NCI-H146 treated with DMSO at 0.1 percent for 48 hours (cell line): ENCODE measurements around the gene GMPR.
A peak's percentile ranks its signal among the peaks of the same experiment; 100 is the strongest.

Experiments used
- DNase-seq: peaks from one replicate; lab custom pipeline; 2025; ENCODE audit not compliant: unreplicated experiment; lab: John Stamatoyannopoulos, UW

GMPR gene

GRCh38 chr6:16324606-16325225 is 86.3 kb downstream of the GMPR start:
- no peak for DNase-seq

- no peak for DNase-seq
These were observed 88.1 kb downstream of the GMPR start for GRCh38 chr6:16326531-16326930.

GRCh38 chr6:16326971-16327776 is 88.8 kb downstream of the GMPR start:
- DNase-seq = no peak

DNA sequence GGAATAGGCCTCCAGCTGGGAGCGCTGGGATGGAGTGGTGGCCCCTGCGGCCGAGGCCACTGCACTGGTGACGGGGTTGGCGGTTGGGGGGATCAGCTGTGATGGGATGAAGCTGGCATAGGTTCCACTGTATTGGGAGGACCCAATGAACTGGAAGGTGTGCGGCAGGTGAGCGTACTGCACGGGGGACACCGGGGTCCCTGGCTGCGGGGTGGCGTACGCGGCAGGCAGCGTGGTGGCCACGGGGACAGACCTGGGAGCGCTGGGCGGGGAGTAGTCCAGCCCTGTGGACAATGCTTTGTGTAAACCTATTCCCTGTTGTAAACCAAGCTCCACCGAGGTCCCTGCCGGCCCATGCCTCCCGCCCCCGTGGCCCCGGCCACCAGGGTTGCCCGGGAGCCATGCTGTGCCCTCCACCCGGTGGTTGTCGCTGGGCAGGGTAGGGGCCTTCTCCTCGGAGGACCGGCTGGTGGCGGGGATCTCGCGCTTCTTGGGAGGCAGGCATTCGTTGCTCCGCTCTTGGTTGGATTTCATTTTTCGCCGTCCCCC is 89.5 kb downstream of the GMPR start:
- no peak for DNase-seq

- DNase-seq = no peak
These were observed 90.8 kb downstream of the GMPR start for GRCh38 chr6:16329233-16329632.

DNA sequence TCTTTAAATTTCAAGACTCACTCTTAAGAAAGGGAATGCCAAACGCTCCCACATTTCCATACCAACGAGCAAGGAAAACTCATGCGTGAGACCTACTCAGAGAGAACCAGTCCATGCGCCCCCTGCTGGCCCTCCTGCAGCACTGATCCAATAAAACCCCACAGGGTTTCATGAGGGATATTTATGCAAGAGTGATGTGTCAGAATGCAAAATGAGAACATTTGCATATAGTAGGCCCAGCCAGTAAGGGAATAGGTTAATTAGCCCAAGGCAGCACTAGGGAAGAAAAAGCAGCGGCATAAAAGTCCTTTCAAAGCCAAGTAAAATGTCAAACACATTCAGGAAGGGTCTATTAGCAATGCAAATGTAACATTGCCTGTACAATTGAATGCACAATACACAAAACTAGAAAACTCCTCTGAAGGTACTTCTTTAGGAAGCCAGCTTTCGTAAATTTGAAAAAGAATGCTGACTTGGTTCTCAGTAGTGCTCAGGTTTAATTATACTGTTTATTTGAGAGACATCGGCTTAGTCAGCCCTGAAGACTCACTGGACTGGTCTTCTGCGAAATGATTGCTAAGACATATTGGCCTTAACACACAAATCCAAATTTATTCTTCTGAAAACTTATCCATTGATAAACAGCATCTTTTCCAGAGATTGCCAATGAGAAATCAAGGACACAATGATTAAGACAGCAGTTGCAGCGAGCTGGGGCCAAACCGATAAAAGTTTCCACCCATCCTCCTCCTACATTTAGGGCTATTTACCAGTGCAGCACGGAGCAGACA is 93.2 kb downstream of the GMPR start:
- peak; percentile 61 for DNase-seq

DNA sequence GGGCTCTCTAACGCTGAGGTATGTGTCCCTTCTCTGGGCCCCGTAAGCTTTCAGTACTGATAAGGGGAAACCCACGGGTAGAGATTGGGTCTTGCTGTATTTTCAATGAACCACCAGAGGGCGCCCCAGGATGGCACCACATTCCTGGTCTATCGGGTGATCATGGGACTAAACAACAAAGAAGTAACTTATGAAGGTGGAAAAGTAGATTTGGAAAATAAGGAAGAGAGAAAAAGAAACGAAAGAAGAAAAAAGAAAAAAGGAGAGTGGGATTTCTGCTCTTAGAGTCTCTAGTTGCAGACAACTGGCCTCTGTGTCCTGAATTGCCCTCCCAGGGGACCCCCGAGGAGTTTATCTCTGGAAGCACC is 93.8 kb downstream of the GMPR start:
- DNase-seq = peak; percentile 85

GRCh38 chr6:16333580-16333979 is 95.2 kb downstream of the GMPR start:
- DNase-seq = no peak

DNA sequence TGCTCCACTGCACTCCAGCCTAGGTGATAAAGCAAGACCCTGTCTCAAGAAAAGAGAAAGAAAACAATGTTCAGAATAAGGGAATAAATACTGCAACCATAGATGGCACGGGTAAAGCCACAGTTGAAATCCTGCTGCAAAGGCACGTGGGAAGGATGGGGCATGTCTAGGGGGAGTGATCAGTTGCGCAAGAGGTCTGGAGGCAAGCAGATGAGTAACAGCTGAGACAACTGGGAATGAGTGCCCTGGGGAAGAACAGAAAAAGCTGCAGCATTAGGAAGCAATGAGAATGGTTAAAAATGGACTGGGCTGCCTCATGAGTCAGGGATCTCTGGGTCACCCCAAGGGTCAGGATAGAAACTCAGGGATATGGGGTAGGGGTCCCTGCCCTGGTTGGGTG is 96.3 kb downstream of the GMPR start:
- no peak for DNase-seq

GRCh38 chr6:16335176-16335575 is 96.8 kb downstream of the GMPR start:
- DNase-seq = no peak

- DNase-seq = no peak
These were observed 97.8 kb downstream of the GMPR start for GRCh38 chr6:16336056-16336818.

DNA sequence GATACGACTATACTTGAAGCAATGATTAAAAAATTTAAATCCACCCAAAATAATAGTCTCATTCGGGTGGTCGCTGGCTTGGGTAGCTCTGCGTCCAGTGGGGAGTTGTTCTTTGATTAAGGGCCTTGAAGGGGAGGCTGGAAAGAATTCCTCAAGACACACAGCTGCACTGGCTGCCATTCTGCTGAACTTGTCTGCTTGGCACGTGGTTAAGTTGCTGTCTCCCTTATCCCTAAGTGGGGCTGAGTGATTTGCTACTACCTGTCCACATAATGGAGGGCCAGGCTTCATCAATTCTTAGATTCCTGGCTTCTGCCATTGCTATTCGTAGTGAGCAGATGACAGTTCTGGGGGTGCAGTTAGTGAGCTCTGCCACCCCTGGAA is 98.5 kb downstream of the GMPR start:
- DNase-seq = no peak

DNA sequence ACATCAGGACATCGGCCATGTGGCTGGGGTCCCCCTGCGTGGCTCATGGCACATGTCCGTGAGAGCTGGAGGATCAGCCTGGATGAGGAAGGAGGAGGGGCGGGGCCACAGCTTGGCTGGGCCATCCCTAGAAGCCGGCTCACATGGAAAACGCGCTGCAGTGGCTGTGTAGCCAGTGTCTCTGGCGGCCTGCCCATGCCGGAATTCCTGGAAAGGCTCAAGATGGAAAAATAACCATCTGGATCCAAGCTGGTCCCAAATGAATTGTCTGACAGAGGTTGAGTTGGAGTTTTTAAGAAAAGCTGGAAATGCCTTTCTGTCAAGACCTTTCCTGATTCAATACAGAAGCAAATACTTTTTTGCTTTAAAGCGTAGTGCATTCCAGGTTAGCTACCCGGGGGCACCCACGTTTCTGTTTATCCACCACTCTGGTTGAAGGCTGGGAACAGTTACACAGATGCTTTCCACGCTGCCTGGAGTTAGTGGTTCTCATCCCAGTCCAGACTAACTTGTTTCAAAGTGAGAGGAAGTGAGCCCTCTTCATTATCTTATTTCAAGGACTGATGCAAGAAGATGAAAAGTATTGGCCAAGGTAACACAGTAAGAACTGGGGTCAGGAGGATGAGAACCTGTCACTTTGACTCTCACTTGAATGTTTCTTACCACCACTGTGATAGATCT is 99.0 kb downstream of the GMPR start:
- no peak for DNase-seq

- DNase-seq = no peak
These were observed 100.3 kb downstream of the GMPR start for GRCh38 chr6:16338577-16339264.

- no peak for DNase-seq
These were observed 100.8 kb downstream of the GMPR start for GRCh38 chr6:16339265-16339587.

DNA sequence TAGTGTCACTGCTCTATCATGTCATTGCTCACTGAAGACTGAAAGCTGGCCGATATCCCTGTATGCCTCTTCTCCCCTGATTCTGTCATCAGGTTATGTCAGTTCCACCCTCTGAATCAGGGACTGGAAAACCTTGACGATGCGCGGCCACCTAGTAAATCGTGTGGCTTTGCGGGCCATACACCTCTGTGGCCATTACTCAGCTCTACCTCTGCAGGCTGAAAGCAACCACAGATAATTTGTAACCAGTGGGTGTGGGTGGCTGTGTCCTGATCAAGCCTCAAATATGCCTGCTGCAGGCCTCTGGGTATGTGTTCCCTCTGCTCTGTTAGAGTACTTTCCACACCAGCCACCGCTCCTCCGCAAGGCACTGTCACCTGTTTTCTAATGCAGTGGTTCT is 105.2 kb downstream of the GMPR start:
- no peak for DNase-seq

- DNase-seq = no peak
These were observed 106.4 kb downstream of the GMPR start for GRCh38 chr6:16344756-16345155.
